K562 (cell line): ENCODE results near the gene ZNRF3. TPM values are rescaled to one million over a fixed set of nuclear protein-coding genes. Genes with fewer than 3 reads are reported as not detected.

Source experiments
- ATAC-seq: fragments of 200-7000 bp; cut with Tn5 transposase; 3 replicates; pipeline ENCODE4 v1.9.1; 2020; ENCODE audit warnings: moderate library complexity
- BruUV-seq: library from RNA; stranded (reverse); fragments of 400-500 nt; replicated peaks from 2 replicates; lab custom pipeline; 2021; lab: Mats Ljungman, UMichigan
- CTCF ChIA-PET: fragments of 300-600 bp; formaldehyde crosslinking; extraction: SDS; loops from one replicate; lab custom pipeline; 2021; ENCODE audit warnings: low intra/inter-chr PET ratio; lab: Yijun Ruan, JAX
- POLR2A ChIA-PET: fragments of 300-600, 350-650 bp; sonication (Branson Sonifier 250); formaldehyde crosslinking; extraction: SDS; loops from one replicate; lab custom pipeline; 2021; ENCODE audit warnings: antibody characterized with exemption, inconsistent platforms; lab: Yijun Ruan, JAX
- DNase-seq, 4 experiments: peaks; one replicate each; pipeline versions ENCODE4 v3.0.0 to v3.0.0-alpha.2; 2011 to 2018; ENCODE audit warnings: low spot score in 3 of 4, mixed read lengths in 3 of 4; ENCODE audit errors: extremely low read depth in 1 of 4
- FAIRE-seq: peaks from 2 replicates; lab custom pipeline; 2011; peaks lifted over from hg19 to GRCh38; lab: Jason Lieb, UNC
- H2AFZ ChIP-seq: 2 replicates; pipeline ENCODE4 v1.6.0; 2011; ENCODE audit warnings: low read depth, low read length, control low read depth, inconsistent platforms
- H3K27ac ChIP-seq: fragments of 200-600 bp; 3 replicates; pipeline ENCODE4 v1.8.0; 2011; ENCODE audit warnings: low read depth, mild to moderate bottlenecking, control low read depth, inconsistent platforms, low read length, moderate library complexity, mixed read lengths; ENCODE audit errors: extremely low read depth
- H3K27me3 ChIP-seq, 2 experiments: fragments of 300-600 bp in 1 of 2; 2 replicates in 1 of 2; 3 replicates in 1 of 2; pipeline versions ENCODE4 v1.6.0 to v1.8.0; 2011; ENCODE audit warnings: inconsistent platforms in 2 of 2, low read length in 2 of 2, mild to moderate bottlenecking in 1 of 2, mixed read lengths in 1 of 2, moderate library complexity in 1 of 2; ENCODE audit not compliant: control insufficient read depth in 2 of 2, insufficient read depth in 2 of 2
- H3K36me3 ChIP-seq: fragments of 300-600 bp; 3 replicates; pipeline ENCODE4 v1.8.0; 2011; ENCODE audit warnings: mild to moderate bottlenecking, low read length, inconsistent platforms; ENCODE audit not compliant: control insufficient read depth, insufficient read depth
- H3K4me1 ChIP-seq, 2 experiments: fragments of 200-600 bp in 1 of 2; replicated peaks in 1 of 2; 2 replicates in 1 of 2; 3 replicates in 1 of 2; pipeline versions ENCODE4 v1.5.1 to v1.8.0; 2011; ENCODE audit warnings: inconsistent platforms in 2 of 2, low read length in 2 of 2, mild to moderate bottlenecking in 1 of 2, mixed read lengths in 1 of 2, moderate library complexity in 1 of 2; ENCODE audit not compliant: control insufficient read depth in 2 of 2, insufficient read depth in 2 of 2
- H3K4me2 ChIP-seq: 2 replicates; pipeline ENCODE4 v1.6.1; 2011; ENCODE audit warnings: low read length, control low read depth, inconsistent platforms, mixed read lengths; ENCODE audit not compliant: insufficient read depth
- H3K4me3 ChIP-seq: fragments of 200-600 bp; sonication (generic), shearing (Covaris generic); 2 replicates; pipeline ENCODE4 v1.5.1; 2016; ENCODE audit warnings: control low read depth, inconsistent platforms
- H3K79me2 ChIP-seq: fragments of 200-600 bp; 3 replicates; pipeline ENCODE4 v1.8.0; 2011; ENCODE audit warnings: low read length, inconsistent platforms; ENCODE audit not compliant: control insufficient read depth, insufficient read depth
- H3K9ac ChIP-seq, 2 experiments: 2 replicates each; pipeline versions ENCODE4 v1.6.0 to v1.6.1; 2011; ENCODE audit warnings: low read depth in 2 of 2, low read length in 2 of 2, control low read depth in 1 of 2, inconsistent platforms in 1 of 2, mild to moderate bottlenecking in 1 of 2, mixed read lengths in 1 of 2; ENCODE audit not compliant: insufficient read depth in 1 of 2
- H3K9me1 ChIP-seq: one replicate; pipeline ENCODE4 v1.6.0; 2011; ENCODE audit warnings: inconsistent platforms, mild to moderate bottlenecking, low read length, moderate library complexity; ENCODE audit not compliant: control insufficient read depth, insufficient read depth
- H3K9me3 ChIP-seq: replicated peaks from 2 replicates; pipeline ENCODE4 v1.5.1; 2011; ENCODE audit warnings: low read depth, low read length, inconsistent platforms; ENCODE audit not compliant: control insufficient read depth, insufficient read depth
- H4K20me1 ChIP-seq: replicated peaks from 2 replicates; pipeline ENCODE4 v1.6.1; 2011; ENCODE audit warnings: low read length, inconsistent platforms, mixed read lengths; ENCODE audit not compliant: control insufficient read depth, insufficient read depth
- BDP1 ChIP-seq: IDR thresholded peaks from 3 replicates; pipeline ENCODE4 v1.6.1; 2011; ENCODE audit not compliant: insufficient read length, insufficient read depth
- CBFA2T3 ChIP-seq: fragments of 450-650 bp; IDR thresholded peaks from 2 replicates; pipeline ENCODE4 v1.6.1; 2017
- E2F6 ChIP-seq, 2 experiments: IDR thresholded peaks; 2 replicates each; pipeline ENCODE4 v1.6.1; 2011; ENCODE audit warnings: borderline replicate concordance in 1 of 2, control low read depth in 1 of 2, low read depth in 1 of 2, low read length in 1 of 2, mild to moderate bottlenecking in 1 of 2, mixed read lengths in 1 of 2, moderate library complexity in 1 of 2; ENCODE audit not compliant: insufficient read depth in 1 of 2, insufficient read length in 1 of 2, poor library complexity in 1 of 2, severe bottlenecking in 1 of 2; ENCODE audit errors: extremely low read depth in 1 of 2
- HSF4 ChIP-seq: fragments of 250-450 bp; sonication (Bioruptor Pico); IDR thresholded peaks from 2 replicates; pipeline ENCODE4 v2.1.2; 2022; ENCODE audit warnings: mild to moderate bottlenecking, moderate library complexity, borderline replicate concordance
- JUN ChIP-seq, 2 experiments: sonication (generic) in 1 of 2; formaldehyde crosslinking in 1 of 2; IDR thresholded peaks; 2 replicates each; pipeline versions ENCODE4 v1.6.1 to v1.8.0; 2012 to 2022; ENCODE audit warnings: borderline replicate concordance in 2 of 2, mild to moderate bottlenecking in 2 of 2, improper control_type of control experiment in 1 of 2, low read depth in 1 of 2, low read length in 1 of 2, missing genetic modification reagents in 1 of 2
- KLF16 ChIP-seq: IDR thresholded peaks from 2 replicates; pipeline ENCODE4 v1.6.1; 2016; ENCODE audit warnings: antibody characterized with exemption
- MAFK ChIP-seq: IDR thresholded peaks from 2 replicates; pipeline ENCODE4 v1.6.1; 2011; ENCODE audit warnings: low read length, improper control_type of control experiment
- MXD1 ChIP-seq: fragments of 250-450 bp; sonication (Bioruptor Pico); IDR thresholded peaks from 2 replicates; pipeline ENCODE4 v1.8.0; 2021; ENCODE audit warnings: borderline replicate concordance, mild to moderate bottlenecking, moderate library complexity; ENCODE audit not compliant: poor library complexity, severe bottlenecking
- MYNN ChIP-seq, 2 experiments: sonication (generic); formaldehyde crosslinking in 1 of 2; IDR thresholded peaks; 2 replicates each; pipeline versions ENCODE4 v1.5.0 to v1.6.1; 2016 to 2020; ENCODE audit warnings: antibody characterized with exemption in 1 of 2, missing genetic modification reagents in 1 of 2
- NFXL1 ChIP-seq: fragments of 450-650 bp; formaldehyde crosslinking; IDR thresholded peaks from 2 replicates; pipeline ENCODE4 v1.4.0; 2021; ENCODE audit warnings: mild to moderate bottlenecking
- PHB2 ChIP-seq: fragments of 450-650 bp; IDR thresholded peaks from 2 replicates; pipeline ENCODE4 v1.6.1; 2017; ENCODE audit warnings: low read depth
- POLR2G ChIP-seq: fragments of 200-400 bp; formaldehyde crosslinking; IDR thresholded peaks from 2 replicates; pipeline ENCODE4 v1.6.1; 2017; ENCODE audit warnings: low read depth, mild to moderate bottlenecking, antibody characterized with exemption, low read length, moderate library complexity
- RAD51 ChIP-seq: fragments of 450-650 bp; IDR thresholded peaks from 2 replicates; pipeline ENCODE4 v1.7.1; 2016; ENCODE audit warnings: low read depth, mild to moderate bottlenecking, borderline replicate concordance
- SFPQ ChIP-seq: fragments of 200-400 bp; formaldehyde crosslinking; IDR thresholded peaks from 2 replicates; pipeline ENCODE4 v1.6.1; 2017; ENCODE audit warnings: mild to moderate bottlenecking, low read depth, low read length, moderate library complexity
- SRSF7 ChIP-seq: fragments of 200-400 bp; formaldehyde crosslinking; optimal IDR thresholded peaks from 2 replicates; pipeline ENCODE3; 2017; ENCODE audit warnings: mild to moderate bottlenecking, low read depth, low read length
- ZFP91 ChIP-seq: sonication (generic); formaldehyde crosslinking; IDR thresholded peaks from 2 replicates; pipeline ENCODE4 v1.8.0; 2022; ENCODE audit warnings: mild to moderate bottlenecking, missing genetic modification reagents
- ZNF217 ChIP-seq: sonication (generic); formaldehyde crosslinking; IDR thresholded peaks from 2 replicates; pipeline ENCODE4 v1.8.0; 2022; ENCODE audit warnings: mild to moderate bottlenecking, missing genetic modification reagents
- WGBS: fragments of 100-300 bp; shearing (Covaris generic); methylation state at CpG from one replicate; pipeline ENCODE4 v1.1.6; 2016; ENCODE audit warnings: low coverage, mixed read lengths; ENCODE audit not compliant: insufficient coverage; ENCODE audit errors: missing lambda C conversion rate; 5-methylcytosine and 5-hydroxymethylcytosine counted together
- in situ Hi-C: fragments of 300-500 bp; cut with MboI; formaldehyde crosslinking; loops from 4 replicates; pipeline ENCODE4 v1.15.0; 2018; ENCODE audit warnings: inconsistent platforms, mixed read lengths
- intact Hi-C: fragments of 100-400 bp; cut with micrococcal nuclease; formaldehyde crosslinking; loops from 2 replicates; pipeline ENCODE4 v1.14.2; 2022
- polyA plus RNA-seq, 8 experiments: library from polyadenylated mRNA; depleted of rRNA in 4 of 8; stranded (reverse) in 5 of 8; unstranded in 3 of 8; fragments of >200 nt; fragmentation: Nextera tagmentation in 2 of 8; fragmentation: Illumina TruSeq in 1 of 8; extraction: Ambion mirVana in 2 of 8; extraction: Trizol in 1 of 8; gene quantifications; 2 replicates each; pipeline versions ENCODE4 v1.2.1 to v1.2.3, GENCODE V29; 2011 to 2014; ENCODE audit warnings: inconsistent platforms in 1 of 8, missing spikeins in 1 of 8
- total RNA-seq, 7 experiments: library from RNA; depleted of rRNA in 6 of 7; stranded (reverse); fragments of >200 nt in 6 of 7; fragmentation: Illumina TruSeq in 2 of 7; extraction: Trizol in 2 of 7; gene quantifications; 2 replicates each; pipeline versions ENCODE4 v1.2.1 to v1.2.3, GENCODE V29; 2011 to 2021; ENCODE audit warnings: low replicate concordance in 1 of 7

Gene ZNRF3
- total and polyA plus RNA-seq, 9 of the 15 experiments (the other 6 are each of a cell fraction or from before 2014, with no cell fraction given), result 0.41 to 5.9 (median 1.7) TPM

GRCh38 chr22:28938286-28938833, 55.0 kb downstream of the ZNRF3 start:
- FAIRE-seq, result no peak
- BruUV-seq, result no TSS peak
- H3K36me3 ChIP-seq, result no peaks in the 10 kb centered on the region
- in situ Hi-C loops, result no loop called here
- intact Hi-C loops, result no loop called here
- H3K9me1 ChIP-seq, result no peaks in the 10 kb centered on the region
- H4K20me1 ChIP-seq, result 0 out of 2 replicates have a peak, but pooled peaks cover 3% of the 10 kb centered on the region
- no peak for TF ChIP-seq HSF4 (CRISPR knock-in tag)
- TF ChIP-seq SRSF7, result no peak
- TF ChIP-seq MAFK, result no peak
- no peak for TF ChIP-seq ZFP91
- TF ChIP-seq RAD51, result no peak
- no peak for TF ChIP-seq CBFA2T3
- no peak for TF ChIP-seq JUN (IDR thresholded peaks at IDR 0.05; ENCODE audit: borderline replicate concordance, low read depth, low read length)
- TF ChIP-seq JUN (CRISPR knock-in tag; IDR thresholded peaks at IDR 0.05; ENCODE audit: borderline replicate concordance), result no peak
- no peak for TF ChIP-seq PHB2
- no peak for TF ChIP-seq BDP1
- TF ChIP-seq KLF16, result no peak
- no peak for TF ChIP-seq SFPQ
- no peak for TF ChIP-seq MYNN (IDR thresholded peaks at IDR 0.05)
- TF ChIP-seq MYNN (CRISPR knock-in tag; IDR thresholded peaks at IDR 0.05), result no peak
- TF ChIP-seq E2F6 (IDR thresholded peaks at IDR 0.05; ENCODE audit: borderline replicate concordance in 1 of 2, extremely low read depth in 1 of 2, insufficient read depth in 1 of 2, insufficient read length in 1 of 2, low read depth in 1 of 2, low read length in 1 of 2, poor library complexity in 1 of 2, severe bottlenecking in 1 of 2), result no peak
- no peak for TF ChIP-seq ZNF217 (CRISPR knock-in tag)
- no peak for TF ChIP-seq POLR2G
- TF ChIP-seq NFXL1 (CRISPR knock-in tag), result no peak
- TF ChIP-seq MXD1 (CRISPR knock-in tag), result no peak
- TF ChIP-seq, all 486 proteins: peak for 0
- H3K9ac ChIP-seq, result no peak overlapping the region
- H3K79me2 ChIP-seq, result peaks cover 3% of the 10 kb centered on the region; the same call in 1 of the 3 replicates
- ChIA-PET CTCF (no interaction called here), POLR2A (no interaction called here)
- no peaks in the 10 kb centered on the region for H3K27me3 ChIP-seq
- no peak overlapping the region for H3K27ac ChIP-seq
- no peaks in the 10 kb centered on the region for H3K9me3 ChIP-seq
- 26% methylated on average over 4 of the region's 4 CpGs for WGBS
- DNase-seq (no peak), ATAC-seq (no peak)
- H3K4me3 ChIP-seq, result no peak overlapping the region
- H3K4me1 ChIP-seq, result no peaks in the 10 kb centered on the region; a peak in 1 of 5 replicates
- no peak overlapping the region for H2AFZ ChIP-seq
- H3K4me2 ChIP-seq, result no peak overlapping the region
